Myometrial cell (primary cell): Measurements from ENCODE around the gene NRG3. TPM values are rescaled to one million over a fixed set of nuclear protein-coding genes. Genes with fewer than 3 reads are reported as not detected.

Experiments used
- total RNA-seq: library from RNA; depleted of rRNA; stranded (reverse); fragments of >200 nt; gene quantifications from 2 replicates; pipeline ENCODE4 v1.2.3, GENCODE V29; 2015

The NRG3 gene
- not detected in 2 replicates for total RNA-seq

GRCh38 chr10:81874875-81875466 is at the start of gene NRG3:
NRG3 (plus strand) TSS chr10:81875194.

